ENCODE results near the gene RMND5A.
"Not testable (repeated sequence)": the region's sequence is repeated elsewhere in the genome, so short reads cannot be mapped to it uniquely, and the experiment has no call there.

The RMND5A gene

GRCh38 chr2:86719637-86720539, at the start of gene RMND5A:
Gene RMND5A, plus strand, starts transcription at chr2:86720291. Its CDS starts 377 bp downstream, at chr2:86720668.
- DNase-seq: peak in 53 of 56 donors; percentile 71 to 99 (median 92)

- DNase-seq: peak in 1 of 56 donors; percentile 1
These were observed 48.6 kb upstream of the RMND5A start for GRCh38 chr2:86671337-86671981.

GRCh38 chr2:86672027-86672545, 48.0 kb upstream of the RMND5A start:
- DNase-seq: no peak

- no peak for DNase-seq
These were observed 47.1 kb upstream of the RMND5A start for GRCh38 chr2:86673011-86673410.

GRCh38 chr2:86673986-86674670, 46.0 kb upstream of the RMND5A start:
- no peak for DNase-seq

GRCh38 chr2:86675104-86675503, 45.0 kb upstream of the RMND5A start:
- DNase-seq: no peak

- DNase-seq: no peak
These were observed 44.5 kb upstream of the RMND5A start for GRCh38 chr2:86675511-86676015.

- DNase-seq: no peak
These were observed 42.3 kb upstream of the RMND5A start for GRCh38 chr2:86677816-86678215.

- DNase-seq: no peak
These were observed 41.1 kb upstream of the RMND5A start for GRCh38 chr2:86679036-86679435.

- no peak for DNase-seq
These were observed 34.7 kb upstream of the RMND5A start for GRCh38 chr2:86685351-86685750.

GRCh38 chr2:86686460-86686859, 33.6 kb upstream of the RMND5A start:
- no peak for DNase-seq

- peak in 9 of 56 donors; percentile 0 to 37 (median 9) for DNase-seq
These were observed 33.2 kb upstream of the RMND5A start for GRCh38 chr2:86686905-86687304.

GRCh38 chr2:86695053-86695691, 24.9 kb upstream of the RMND5A start:
- DNase-seq: no peak

- no peak for DNase-seq
These were observed 22.5 kb upstream of the RMND5A start for GRCh38 chr2:86697551-86698104.

GRCh38 chr2:86700690-86701089, 19.4 kb upstream of the RMND5A start:
- DNase-seq: no peak

GRCh38 chr2:86703704-86704361, 16.3 kb upstream of the RMND5A start:
- DNase-seq: peak in 27 of 56 donors; percentile 4 to 66 (median 17)

- peak in 12 of 56 donors; percentile 1 to 35 (median 8) for DNase-seq
These were observed 15.6 kb upstream of the RMND5A start for GRCh38 chr2:86704459-86704971.

- DNase-seq: no peak
These were observed 13.9 kb upstream of the RMND5A start for GRCh38 chr2:86706220-86706619.

GRCh38 chr2:86706935-86707334, 13.2 kb upstream of the RMND5A start:
- DNase-seq: no peak

GRCh38 chr2:86708126-86708525, 12.0 kb upstream of the RMND5A start:
- DNase-seq: not testable (repeated sequence)
